Measurements from ENCODE around the gene PDE6B. TPM values are rescaled to one million over a fixed set of nuclear protein-coding genes. Genes with fewer than 3 reads are reported as not detected.
A peak's percentile ranks its signal among the peaks of the same experiment; 100 is the strongest.

Gene PDE6B
- total RNA-seq, 2 donors from 2014 or later, result 8.4 to 16.6 TPM

DNA sequence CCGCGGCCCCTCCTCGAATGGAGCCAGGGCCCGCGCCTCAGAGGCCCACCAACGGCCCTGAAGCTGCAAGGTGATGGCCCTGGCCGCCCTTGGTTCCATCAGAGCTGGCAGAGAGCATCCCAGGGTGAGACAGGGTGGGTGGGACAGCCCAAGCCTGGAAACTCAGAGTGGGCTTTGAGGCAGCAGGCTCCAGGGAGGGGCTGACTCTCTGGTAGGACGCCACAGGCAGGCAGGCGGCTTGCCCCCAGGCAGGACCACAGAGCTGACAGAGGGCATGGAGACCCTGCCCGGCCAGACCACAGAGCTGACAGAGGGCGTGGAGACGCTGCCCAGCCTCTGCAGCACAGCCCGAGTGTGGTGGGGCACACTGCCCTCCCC is 53.7 kb downstream of the PDE6B start:
- no peak for ATAC-seq
- no peak for DNase-seq (ENCODE audit: low spot score in 2 of 2)
- no peaks in the 10 kb centered on the region for H3K36me3 Mint-ChIP-seq
- H3K27ac Mint-ChIP-seq, result no peak overlapping the region
- no peaks in the 10 kb centered on the region for H3K9me3 Mint-ChIP-seq

DNA sequence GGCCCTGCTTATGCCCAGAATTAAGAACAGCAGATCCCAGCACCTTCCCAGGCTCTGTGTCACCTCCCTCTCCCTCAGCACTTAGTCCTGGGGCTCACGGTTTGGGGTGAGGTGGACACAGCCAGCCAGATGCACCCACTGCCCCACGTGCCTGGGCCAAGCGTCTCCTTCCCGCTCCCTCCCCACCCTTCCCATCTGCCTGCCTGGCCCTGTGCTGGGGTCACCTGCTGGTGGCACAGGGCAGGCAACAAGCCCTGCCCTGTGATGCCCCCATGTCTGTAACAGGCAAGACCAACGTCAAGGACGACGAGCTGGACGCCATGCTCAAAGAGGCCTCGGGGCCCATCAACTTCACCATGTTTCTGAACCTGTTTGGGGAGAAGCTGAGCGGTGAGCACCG is 54.3 kb downstream of the PDE6B start:
- Mint-ChIP-seq H3K36me3 (no peaks in the 10 kb centered on the region), H3K27ac (no peak overlapping the region), H3K9me3 (no peaks in the 10 kb centered on the region)
- no peak for DNase-seq (ENCODE audit: low spot score in 2 of 2)
- no peak for ATAC-seq

DNA sequence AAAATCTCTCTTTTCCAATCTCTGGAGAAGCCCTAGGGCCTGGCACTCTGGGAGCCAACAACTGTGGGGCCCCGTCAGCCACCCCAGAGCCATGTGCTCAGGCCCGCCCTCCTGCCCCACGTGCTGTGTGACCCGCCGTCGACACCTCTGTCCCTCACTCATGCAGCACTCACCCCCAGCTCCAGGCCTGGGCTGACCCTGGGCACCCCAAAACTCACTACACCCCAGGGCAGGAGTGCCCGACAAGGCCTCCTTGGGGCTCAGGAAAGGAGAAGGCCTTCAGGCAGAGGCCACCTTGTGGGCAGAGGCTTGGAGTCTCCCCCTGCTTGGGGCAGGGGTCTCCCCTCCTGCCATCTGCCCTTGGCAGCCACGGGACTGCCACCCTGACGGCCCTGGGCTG is 54.7 kb downstream of the PDE6B start:
- ATAC-seq (no peak), DNase-seq (ENCODE audit: low spot score in 2 of 2) (no peak)
- Mint-ChIP-seq H3K9me3 (no peaks in the 10 kb centered on the region), H3K36me3 (no peaks in the 10 kb centered on the region), H3K27ac (peak overlapping the region in 1 of 2 donors; percentile 40)

DNA sequence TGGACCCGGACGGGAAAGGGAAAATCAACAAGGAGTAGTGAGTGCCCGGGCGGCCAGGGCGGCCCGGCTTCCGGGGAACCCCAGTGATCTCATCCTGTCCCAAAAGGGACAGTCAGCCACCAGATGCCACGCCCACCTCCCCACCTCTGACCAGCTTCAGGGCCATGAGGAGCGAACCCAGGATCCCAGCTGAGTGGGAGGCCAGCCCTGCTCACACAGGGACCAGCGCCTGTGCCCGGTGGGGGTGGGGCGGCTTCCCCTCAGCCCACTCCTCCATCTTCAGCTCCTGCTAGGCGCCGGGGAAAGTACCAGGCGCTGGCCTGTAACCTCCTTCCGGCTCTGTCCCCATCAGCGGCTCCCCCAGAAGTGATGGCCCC is 55.2 kb downstream of the PDE6B start:
- no peak for DNase-seq (ENCODE audit: low spot score in 2 of 2)
- Mint-ChIP-seq H3K9me3 (no peaks in the 10 kb centered on the region), H3K27ac (peak overlapping the region in 1 of 2 donors; percentile 40), H3K36me3 (no peaks in the 10 kb centered on the region)
- ATAC-seq, result peak in 1 of 2 donors; percentile 35

DNA sequence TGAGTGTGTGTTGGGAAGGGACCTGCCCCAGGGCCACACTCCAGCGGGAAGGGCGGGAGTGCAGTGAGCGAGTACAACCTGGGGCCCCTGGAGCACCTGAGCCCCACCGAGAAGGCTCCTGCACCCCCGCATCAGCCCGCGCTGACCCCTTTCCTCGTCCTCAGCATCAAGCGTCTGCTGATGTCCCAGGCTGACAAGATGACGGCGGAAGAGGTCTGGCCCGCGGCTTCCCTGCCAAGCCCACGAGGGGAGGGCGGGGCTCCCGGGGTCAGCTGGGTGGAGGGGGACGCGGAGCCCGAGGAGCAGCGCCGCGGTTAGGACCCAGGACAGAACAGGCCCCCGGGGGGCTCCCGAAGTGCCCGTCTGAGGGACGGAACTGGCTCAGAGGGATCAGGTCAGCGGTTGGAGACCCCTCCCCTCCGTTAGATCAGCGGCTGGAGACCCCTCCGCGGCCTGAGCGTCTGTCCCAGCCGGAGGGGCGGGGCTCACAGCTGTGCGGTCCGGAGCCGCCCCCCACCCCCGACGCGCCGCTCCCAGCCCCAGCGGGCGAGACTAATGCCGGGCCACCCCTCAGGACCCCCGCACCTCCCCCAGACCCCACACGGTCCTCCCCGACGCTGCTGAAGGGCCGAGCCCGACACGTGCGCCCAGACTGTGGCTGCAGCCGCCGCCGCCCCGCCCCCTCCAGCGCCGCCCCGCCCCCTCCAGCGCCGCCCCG is 55.7 kb downstream of the PDE6B start:
- Mint-ChIP-seq H3K36me3 (no peaks in the 10 kb centered on the region), H3K9me3 (no peaks in the 10 kb centered on the region), H3K27ac (peak overlapping the region in 1 of 2 donors; percentile 40)
- ATAC-seq (peak; percentile 34 to 61), DNase-seq (ENCODE audit: low spot score in 2 of 2) (no peak)

DNA sequence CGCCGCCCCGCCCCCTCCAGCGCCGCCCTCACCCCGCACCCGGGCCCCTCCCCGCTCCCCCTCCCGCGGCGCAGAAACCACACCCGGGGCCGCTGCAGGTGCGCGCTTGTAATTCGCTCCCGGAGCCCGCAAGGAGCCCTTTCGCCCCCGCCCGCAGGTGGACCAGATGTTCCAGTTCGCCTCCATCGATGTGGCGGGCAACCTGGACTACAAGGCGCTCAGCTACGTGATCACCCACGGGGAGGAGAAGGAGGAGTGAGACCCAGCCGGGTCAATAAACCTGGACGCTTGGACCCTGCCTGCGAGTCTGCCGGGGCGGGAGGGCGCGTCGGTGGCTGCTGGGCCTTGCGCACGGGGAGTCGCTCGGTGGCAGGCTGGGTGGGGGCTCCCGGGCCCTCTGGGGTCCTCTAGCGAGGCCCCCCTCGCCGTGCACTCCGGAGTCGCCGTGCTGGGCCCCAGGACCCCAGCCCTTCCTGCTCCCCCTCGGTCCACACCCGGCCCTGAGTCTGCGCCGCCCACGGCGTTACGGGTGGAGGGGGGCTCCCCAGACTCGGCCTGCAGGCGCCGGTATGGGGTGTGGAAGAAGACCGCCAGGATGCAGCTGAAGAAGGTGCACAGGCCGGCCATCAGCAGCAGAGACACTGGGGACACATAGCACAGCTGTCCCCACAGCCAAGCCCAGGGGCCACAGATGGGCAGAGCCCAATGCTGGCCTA is 56.5 kb downstream of the PDE6B start:
- Mint-ChIP-seq H3K9me3 (no peaks in the 10 kb centered on the region), H3K36me3 (no peaks in the 10 kb centered on the region), H3K27ac (no peak overlapping the region)
- ATAC-seq, result no peak
- DNase-seq (ENCODE audit: low spot score in 2 of 2), result no peak

DNA sequence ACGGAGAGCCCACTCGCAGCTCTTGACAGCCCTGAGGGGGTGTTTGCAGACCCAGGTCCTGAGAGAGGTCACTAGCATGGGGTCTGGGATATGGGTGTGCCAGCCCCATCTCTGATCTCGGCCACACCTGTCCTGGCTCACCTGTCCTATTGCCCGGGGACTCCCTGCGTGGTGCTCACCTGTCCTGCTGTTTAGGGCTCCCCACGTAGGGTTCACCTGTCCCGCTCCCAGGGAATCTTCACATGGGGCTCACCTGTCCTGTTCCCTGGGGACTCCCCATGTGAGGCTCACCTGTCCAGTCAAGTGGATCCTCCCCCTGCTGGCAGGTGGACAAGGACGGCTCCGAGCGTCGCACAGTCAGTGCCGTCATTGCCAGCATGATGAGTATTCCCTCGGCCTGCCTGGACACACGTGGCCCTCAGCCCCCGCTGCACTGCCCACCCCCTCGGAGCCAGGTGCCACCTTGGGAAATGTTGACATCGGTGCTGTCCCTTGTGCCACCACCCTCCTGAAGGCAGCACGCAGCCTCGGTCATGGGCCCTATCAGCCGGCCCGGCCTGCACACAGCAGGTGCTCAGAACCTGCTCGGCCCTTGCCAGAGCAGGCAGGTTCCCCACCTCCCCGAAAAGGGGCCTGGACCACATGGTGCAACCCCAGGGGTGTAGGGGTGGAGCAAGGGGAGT is 57.3 kb downstream of the PDE6B start:
- Mint-ChIP-seq H3K27ac (no peak overlapping the region), H3K36me3 (no peaks in the 10 kb centered on the region), H3K9me3 (no peaks in the 10 kb centered on the region)
- DNase-seq (ENCODE audit: low spot score in 2 of 2), result no peak
- ATAC-seq, result no peak

DNA sequence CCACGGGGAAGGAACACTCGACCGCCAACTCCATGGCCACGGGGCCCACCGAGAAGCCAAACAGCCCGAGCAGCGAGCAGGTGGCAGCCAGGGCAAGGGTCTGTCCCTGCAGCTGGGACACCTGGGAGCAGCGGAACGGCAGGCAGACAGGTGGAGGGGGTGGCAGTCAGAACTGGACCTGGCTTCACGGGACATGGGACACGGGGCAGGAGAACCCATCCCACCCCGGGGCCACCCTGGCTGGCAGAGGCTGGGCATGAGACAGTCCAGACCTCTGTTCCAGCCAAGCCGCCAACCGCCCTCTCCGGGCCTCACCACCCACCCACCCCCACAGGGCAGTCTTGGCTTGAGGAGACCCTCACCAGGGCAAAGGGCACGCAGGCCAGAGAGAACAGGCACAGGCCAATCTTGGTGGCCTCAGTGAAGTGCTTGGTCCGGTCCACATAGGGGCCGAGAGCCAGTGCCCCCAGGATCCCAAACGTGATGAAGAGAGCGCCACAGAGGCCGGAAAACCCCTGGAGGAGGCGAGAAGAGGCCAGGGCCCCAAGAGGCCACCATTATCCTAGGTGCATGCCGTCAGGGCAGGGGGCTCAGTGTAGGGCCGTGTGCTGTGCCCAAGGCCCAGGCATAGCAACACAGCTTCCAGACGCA is 58.0 kb downstream of the PDE6B start:
- Mint-ChIP-seq H3K27ac (no peak overlapping the region), H3K36me3 (no peaks in the 10 kb centered on the region), H3K9me3 (no peaks in the 10 kb centered on the region)
- DNase-seq (ENCODE audit: low spot score in 2 of 2) (no peak), ATAC-seq (peak in 1 of 2 donors; percentile 34)

DNA sequence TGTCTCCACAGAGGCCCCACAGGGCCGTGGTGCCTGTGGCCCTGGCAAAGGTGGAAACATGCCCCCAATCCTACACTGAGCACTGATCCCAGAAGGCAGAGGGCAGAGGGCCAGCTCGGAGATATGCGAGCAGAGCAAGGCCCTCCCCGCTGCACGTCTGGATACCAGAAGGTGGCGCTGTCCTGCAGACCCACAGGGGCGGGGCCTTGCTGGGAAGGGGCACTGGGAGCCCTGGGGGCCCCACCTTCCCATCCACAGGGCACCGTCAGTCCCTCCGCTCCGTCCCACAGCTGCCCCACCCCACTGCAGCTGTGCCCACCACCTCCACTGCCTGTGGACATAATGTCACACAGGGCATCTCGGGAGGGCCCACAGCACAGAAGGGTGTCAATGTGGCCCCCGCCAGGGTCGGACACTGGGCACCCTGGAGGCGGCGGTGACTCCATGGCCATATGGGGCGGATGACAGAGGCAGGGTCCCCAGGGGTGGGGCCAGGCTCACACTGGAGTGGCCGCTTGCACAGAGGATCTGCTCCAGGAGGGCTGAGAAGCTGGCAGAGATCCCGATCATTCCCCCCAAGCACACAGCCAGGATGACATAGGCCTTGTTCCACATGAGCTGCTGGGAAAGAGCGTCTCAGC is 58.7 kb downstream of the PDE6B start:
- Mint-ChIP-seq H3K9me3 (no peaks in the 10 kb centered on the region), H3K36me3 (no peaks in the 10 kb centered on the region), H3K27ac (no peak overlapping the region)
- peak; percentile 19 to 57 for ATAC-seq
- DNase-seq (ENCODE audit: low spot score in 2 of 2), result peak; percentile 55 to 67

DNA sequence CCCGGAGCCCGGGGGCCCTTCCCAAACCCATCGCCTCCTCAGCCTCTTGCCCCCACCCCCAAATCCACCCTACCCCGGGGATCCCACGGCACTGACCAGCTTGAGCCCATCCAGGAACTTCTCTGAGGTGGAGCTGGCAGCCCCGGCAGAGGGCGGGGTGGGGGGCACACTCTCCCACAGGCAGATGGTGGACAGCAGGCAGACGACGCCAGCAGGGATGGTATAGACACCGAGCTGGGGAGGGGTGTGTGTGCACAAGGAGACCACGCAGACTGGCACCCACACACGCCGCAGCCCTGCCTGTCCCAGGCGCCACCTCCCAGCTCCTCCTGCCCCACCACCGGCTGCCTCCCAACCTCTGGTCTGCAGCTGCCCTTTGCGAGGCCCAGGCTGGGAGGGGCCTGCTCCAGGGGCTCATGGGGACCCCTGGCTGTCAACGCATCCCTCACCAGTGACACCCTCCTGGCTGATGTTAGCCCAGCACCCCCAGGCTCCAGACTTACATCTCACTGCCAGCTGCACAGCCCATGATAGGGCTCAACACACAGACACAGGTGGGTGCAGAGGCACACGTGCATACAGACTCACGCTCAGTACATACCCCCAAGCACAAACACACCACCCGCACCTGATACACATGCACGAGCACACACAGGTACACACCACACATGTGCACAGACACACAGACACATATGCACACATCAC is 59.4 kb downstream of the PDE6B start:
- no peaks in the 10 kb centered on the region for H3K9me3 Mint-ChIP-seq
- DNase-seq (ENCODE audit: low spot score in 2 of 2) (peak in 1 of 2 donors; percentile 57), ATAC-seq (no peak)
- H3K27ac Mint-ChIP-seq, result no peak overlapping the region
- H3K36me3 Mint-ChIP-seq, result no peaks in the 10 kb centered on the region

DNA sequence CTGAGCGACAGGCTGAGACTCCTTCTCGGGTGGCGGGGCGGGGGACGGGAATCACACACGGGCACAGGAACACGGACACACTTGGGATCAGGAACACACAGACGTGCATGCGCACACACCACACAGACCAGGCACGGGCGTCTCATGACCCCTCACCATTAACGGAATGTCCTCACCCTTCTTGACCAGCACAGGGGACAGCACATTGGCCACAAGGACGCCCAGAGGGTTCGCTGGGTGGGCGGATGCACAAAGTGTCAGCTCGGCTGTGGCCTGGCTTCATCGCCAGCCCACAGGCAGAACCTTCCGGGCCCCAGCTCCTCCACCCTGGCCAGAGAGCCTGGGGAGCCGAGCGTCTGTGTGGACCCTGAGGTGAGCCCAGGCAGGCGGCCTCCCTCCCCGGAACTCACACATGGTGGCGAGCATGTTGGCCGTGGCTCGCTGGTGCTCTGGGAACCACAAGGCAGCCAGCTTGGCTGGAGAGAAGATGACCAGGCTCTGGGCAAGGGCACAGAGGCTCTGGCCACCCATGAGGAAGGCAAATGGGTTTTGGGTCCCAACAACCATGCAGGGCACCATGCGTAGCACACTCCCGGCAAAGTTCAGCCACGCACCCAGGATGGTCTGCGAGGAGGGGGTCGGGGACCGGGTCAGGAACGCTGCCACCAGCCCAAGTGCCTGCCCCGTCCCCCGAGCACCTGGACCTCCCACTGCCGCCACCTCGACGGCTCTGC is 60.5 kb downstream of the PDE6B start:
- DNase-seq (ENCODE audit: low spot score in 2 of 2) (no peak), ATAC-seq (no peak)
- Mint-ChIP-seq H3K27ac (no peak overlapping the region), H3K36me3 (no peaks in the 10 kb centered on the region), H3K9me3 (no peaks in the 10 kb centered on the region)

DNA sequence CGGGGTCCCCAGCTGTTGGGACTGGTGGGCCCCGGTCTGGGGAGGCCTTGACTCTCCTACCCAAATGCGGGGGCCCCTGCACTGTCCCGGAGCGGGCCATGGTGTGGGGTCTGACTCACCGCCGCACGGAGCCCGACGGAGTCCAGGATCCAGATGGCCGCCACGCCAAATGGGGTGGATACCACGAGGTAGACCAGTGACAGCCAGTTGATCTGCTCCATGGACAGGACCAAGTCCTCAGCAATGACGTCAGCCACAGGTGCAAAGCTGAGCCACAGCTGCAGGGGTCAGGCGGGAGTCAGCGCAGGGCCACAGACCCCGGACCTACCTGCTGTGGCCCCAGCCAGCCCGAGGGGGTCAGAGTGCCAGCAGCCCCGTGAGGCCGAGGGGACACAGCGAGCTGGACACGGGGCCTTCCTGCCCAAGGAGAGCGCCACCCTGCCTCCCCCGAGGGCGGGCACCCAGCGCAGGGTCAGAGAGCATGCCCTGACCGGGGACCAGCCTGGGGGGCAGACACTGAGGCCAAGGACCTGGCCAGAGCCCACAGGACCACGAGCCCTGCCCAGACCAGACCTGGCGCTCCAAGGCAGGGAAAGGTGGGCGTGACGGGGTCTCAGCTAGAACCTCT is 61.2 kb downstream of the PDE6B start:
- DNase-seq (ENCODE audit: low spot score in 2 of 2) (no peak), ATAC-seq (no peak)
- Mint-ChIP-seq H3K27ac (no peak overlapping the region), H3K36me3 (no peaks in the 10 kb centered on the region), H3K9me3 (no peaks in the 10 kb centered on the region)

DNA sequence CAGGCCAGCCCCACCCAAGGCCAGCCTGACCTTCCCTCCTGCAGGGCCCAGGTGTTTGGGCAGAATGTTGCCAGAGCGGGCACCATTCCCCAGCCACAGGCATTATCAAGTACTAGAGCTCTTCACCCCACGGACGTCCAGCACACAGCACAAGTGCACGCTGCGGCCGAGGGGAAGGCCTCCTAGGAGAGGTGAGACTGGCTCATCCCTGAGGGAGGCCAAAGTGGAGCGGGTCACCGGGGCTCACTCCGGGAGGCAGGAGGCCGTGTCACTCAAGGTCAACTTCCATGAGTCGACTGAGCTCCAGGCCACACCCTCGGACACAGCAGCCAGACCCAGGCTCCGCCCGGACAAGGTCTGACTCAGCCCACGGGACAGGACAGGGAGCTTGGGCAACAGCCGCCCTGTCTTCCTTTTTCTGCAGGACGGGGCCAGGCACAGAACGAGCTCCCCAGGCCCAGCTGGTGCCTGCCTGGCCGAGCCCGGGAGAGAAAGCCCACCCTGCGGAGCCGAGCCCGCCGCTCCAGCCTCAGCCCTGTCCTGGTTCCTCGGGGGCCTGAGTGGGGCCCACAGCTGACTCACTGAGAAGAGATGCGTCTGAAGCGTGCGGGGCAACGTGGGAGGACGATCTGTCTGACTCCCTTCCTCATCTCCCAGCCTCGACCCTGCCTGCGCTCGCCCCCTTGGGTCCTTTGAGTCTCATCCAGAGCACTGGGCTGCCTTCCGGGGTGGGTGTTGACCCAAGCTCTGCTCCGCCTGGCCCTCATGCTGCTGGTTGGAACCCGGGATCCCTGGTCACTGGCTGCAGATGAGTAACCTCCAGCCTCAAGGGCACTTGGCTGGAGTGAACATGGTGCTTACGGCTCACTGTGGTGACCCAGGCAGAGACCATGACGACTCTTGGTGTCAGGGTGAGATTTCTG is 61.9 kb downstream of the PDE6B start:
- H3K9me3 Mint-ChIP-seq, result no peaks in the 10 kb centered on the region
- H3K27ac Mint-ChIP-seq, result no peak overlapping the region
- DNase-seq (ENCODE audit: low spot score in 2 of 2) (no peak), ATAC-seq (no peak)
- no peaks in the 10 kb centered on the region for H3K36me3 Mint-ChIP-seq

Measured in activated naive CD4-positive, alpha-beta T cell treated with anti-CD3 and anti-CD28 coated beads, Interleukin-2, amount 50 U/mL, for 72 hours (primary cell).